ENCODE results near the gene TTC39C.

- no peak for TF ChIP-seq CTCF (IDR thresholded peaks at IDR 0.05; ENCODE audit: extremely low read depth in 1 of 2, insufficient read depth in 1 of 2, low read depth in 1 of 2, low read length in 2 of 2)
- TF ChIP-seq FOS (IDR thresholded peaks at IDR 0.05; ENCODE audit: borderline replicate concordance, insufficient read depth, low read length): no peak
- no peak for TF ChIP-seq POLR2A (IDR thresholded peaks at IDR 0.05; ENCODE audit: low read depth, low read length)
- no peak for TF ChIP-seq JUN (IDR thresholded peaks at IDR 0.05; ENCODE audit: borderline replicate concordance, insufficient read depth, insufficient read length, low read depth)
- no peak for TF ChIP-seq EZH2 (IDR thresholded peaks at IDR 0.05; ENCODE audit: borderline replicate concordance, low read depth, low read length, severe bottlenecking)
- no peak for TF ChIP-seq POLR2AphosphoS5 (IDR thresholded peaks at IDR 0.05; ENCODE audit: insufficient read depth, low read depth, low read length)
Measured at GRCh38 chr18:23983112-23983511, 31.4 kb upstream of the TTC39C start.
